ENCODE measurements around the gene SRC.

GRCh38 chr20:37360391-37361115 is 14.6 kb downstream of the SRC start:
- TF ChIP-seq CTCF (IDR thresholded peaks at IDR 0.05): no peak
- no peak for TF ChIP-seq POLR2A (IDR thresholded peaks at IDR 0.05)

All from lower leg skin (tissue), 3 donors.